NCI-H1436 treated with DMSO at 0.1 percent for 48 hours (cell line): ENCODE data around the gene PTPRF.

Source experiments
- DNase-seq: peaks from one replicate; lab custom pipeline; 2025; lab: John Stamatoyannopoulos, UW

PTPRF gene

GRCh38 chr1:43608827-43609226 lies 78.1 kb downstream of the PTPRF start:
- DNase-seq = no peak

- DNase-seq = no peak
These were observed 79.7 kb downstream of the PTPRF start for GRCh38 chr1:43610339-43610738.

- no peak for DNase-seq
These were observed 81.3 kb downstream of the PTPRF start for GRCh38 chr1:43611950-43612349.

DNA sequence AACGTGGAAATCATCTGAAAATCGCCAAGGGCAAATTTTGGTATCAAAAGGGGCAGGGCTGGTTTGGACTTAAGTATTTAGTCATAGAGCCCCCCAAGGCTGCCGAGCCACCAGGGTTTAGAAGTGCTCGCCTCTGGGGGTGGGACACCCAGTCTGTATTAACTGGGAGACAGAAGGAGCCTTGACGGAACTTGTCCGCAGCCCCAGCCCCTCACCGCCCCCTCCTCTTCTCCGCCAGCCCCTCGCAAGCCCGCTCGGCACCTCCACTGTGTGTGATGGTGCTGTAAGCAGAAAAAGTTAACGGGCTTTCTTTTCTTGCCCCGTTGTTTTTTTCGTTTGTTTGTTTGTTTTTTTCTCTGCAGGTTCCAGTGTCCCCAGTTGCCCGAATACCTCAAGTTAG lies 81.7 kb downstream of the PTPRF start:
- no peak for DNase-seq

- DNase-seq = no peak
These were observed 82.6 kb downstream of the PTPRF start for GRCh38 chr1:43613075-43613942.

DNA sequence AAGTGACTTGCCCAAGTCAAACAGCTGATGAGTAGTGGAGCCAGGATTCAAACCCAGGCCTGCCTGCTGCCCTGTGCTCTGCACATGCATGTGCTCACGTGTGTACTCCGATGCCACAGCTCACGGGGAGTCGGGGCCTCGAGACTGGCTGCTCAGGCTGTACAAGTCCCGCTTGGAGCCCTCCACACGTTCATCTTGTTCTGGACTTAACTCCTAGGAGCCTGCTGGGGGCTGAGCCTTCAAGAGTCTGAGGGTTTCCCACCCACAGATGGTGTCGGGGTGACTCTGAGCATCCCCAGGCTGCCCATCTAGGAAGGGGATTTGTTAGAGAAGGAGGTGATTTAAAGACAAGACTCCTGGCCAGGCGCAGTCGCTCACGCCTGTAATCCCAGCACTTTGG lies 83.5 kb downstream of the PTPRF start:
- DNase-seq = no peak

- DNase-seq = no peak
These were observed 84.2 kb downstream of the PTPRF start for GRCh38 chr1:43614891-43615290.

DNA sequence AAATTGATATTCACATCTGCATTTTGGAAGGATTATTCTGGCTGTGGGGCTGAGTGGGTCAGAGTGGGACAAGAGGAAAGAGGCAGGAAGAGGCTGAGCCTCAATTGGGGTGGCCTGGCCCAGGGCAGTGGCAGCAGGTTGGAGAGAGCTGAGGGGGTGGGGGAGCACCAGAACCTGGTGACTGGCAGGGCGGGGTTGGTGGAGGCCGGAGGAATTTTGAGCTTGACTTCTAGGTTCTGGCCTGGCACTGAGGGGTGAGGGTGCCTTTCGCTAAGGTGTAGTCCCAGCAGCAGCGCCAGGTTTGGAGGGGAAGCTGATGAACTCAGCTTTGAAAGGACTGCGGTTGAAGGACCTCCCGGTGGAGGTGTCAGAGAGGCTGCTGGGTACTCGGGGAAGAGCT lies 85.7 kb downstream of the PTPRF start:
- DNase-seq = no peak

DNA sequence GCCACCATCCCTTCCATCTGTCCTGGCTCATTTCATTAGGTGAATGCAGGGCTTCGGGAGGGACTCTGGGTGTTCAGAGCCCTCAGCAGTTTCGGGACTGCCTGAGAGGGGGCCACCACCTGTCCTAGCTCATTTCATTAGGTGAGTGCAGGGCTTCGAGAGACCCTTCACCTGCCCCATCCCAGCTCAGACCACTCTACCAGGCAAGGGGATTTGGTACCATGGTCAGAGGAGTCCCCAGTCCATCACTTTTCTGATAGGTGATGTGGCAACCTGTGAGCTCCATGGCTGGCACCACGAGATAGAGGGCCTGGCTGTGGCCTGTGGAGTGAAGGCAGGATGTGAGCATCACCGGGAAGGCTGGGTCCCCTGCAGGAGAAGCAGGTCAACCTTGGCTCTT lies 86.3 kb downstream of the PTPRF start:
- no peak for DNase-seq

GRCh38 chr1:43617668-43618067 lies 87.0 kb downstream of the PTPRF start:
- DNase-seq = no peak

- no peak for DNase-seq
These were observed 88.0 kb downstream of the PTPRF start for GRCh38 chr1:43618521-43619313.

DNA sequence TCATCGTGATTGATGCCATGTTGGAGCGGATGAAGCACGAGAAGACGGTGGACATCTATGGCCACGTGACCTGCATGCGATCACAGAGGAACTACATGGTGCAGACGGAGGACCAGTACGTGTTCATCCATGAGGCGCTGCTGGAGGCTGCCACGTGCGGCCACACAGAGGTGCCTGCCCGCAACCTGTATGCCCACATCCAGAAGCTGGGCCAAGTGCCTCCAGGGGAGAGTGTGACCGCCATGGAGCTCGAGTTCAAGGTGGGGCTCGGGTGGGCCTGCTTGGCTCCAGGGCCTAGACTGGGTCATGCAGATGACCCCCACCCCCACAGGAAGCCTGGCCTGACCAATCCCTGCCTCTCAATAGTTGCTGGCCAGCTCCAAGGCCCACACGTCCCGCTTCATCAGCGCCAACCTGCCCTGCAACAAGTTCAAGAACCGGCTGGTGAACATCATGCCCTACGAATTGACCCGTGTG lies 88.7 kb downstream of the PTPRF start:
- no peak for DNase-seq

- DNase-seq = no peak
These were observed 89.6 kb downstream of the PTPRF start for GRCh38 chr1:43619996-43620920.

- no peak for DNase-seq
These were observed 90.3 kb downstream of the PTPRF start for GRCh38 chr1:43620956-43621355.

- DNase-seq = no peak
These were observed 90.7 kb downstream of the PTPRF start for GRCh38 chr1:43621386-43621785.

DNA sequence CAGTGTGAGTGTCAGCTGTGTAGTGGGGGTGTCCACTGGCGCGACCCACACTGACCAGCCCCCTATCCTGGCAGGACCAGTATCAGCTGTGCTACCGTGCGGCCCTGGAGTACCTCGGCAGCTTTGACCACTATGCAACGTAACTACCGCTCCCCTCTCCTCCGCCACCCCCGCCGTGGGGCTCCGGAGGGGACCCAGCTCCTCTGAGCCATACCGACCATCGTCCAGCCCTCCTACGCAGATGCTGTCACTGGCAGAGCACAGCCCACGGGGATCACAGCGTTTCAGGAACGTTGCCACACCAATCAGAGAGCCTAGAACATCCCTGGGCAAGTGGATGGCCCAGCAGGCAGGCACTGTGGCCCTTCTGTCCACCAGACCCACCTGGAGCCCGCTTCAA lies 91.2 kb downstream of the PTPRF start:
- DNase-seq = no peak

DNA sequence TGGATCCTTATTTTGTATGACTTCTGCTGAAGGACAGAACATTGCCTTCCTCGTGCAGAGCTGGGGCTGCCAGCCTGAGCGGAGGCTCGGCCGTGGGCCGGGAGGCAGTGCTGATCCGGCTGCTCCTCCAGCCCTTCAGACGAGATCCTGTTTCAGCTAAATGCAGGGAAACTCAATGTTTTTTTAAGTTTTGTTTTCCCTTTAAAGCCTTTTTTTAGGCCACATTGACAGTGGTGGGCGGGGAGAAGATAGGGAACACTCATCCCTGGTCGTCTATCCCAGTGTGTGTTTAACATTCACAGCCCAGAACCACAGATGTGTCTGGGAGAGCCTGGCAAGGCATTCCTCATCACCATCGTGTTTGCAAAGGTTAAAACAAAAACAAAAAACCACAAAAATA lies 91.8 kb downstream of the PTPRF start:
- DNase-seq = no peak

DNA sequence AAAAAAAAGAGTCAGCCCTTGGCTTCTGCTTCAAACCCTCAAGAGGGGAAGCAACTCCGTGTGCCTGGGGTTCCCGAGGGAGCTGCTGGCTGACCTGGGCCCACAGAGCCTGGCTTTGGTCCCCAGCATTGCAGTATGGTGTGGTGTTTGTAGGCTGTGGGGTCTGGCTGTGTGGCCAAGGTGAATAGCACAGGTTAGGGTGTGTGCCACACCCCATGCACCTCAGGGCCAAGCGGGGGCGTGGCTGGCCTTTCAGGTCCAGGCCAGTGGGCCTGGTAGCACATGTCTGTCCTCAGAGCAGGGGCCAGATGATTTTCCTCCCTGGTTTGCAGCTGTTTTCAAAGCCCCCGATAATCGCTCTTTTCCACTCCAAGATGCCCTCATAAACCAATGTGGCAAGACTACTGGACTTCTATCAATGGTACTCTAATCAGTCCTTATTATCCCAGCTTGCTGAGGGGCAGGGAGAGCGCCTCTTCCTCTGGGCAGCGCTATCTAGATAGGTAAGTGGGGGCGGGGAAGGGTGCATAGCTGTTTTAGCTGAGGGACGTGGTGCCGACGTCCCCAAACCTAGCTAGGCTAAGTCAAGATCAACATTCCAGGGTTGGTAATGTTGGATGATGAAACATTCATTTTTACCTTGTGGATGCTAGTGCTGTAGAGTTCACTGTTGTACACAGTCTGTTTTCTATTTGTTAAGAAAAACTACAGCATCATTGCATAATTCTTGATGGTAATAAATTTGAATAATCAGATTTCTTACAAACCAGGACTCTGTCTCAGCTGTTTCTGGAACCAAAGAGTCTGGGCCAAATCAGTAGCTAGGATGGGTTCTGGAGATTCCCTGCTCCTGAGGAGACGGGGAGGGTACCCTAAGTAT lies 92.5 kb downstream of the PTPRF start:
- DNase-seq = no peak

- DNase-seq = no peak
These were observed 94.5 kb downstream of the PTPRF start for GRCh38 chr1:43625063-43625780.

DNA sequence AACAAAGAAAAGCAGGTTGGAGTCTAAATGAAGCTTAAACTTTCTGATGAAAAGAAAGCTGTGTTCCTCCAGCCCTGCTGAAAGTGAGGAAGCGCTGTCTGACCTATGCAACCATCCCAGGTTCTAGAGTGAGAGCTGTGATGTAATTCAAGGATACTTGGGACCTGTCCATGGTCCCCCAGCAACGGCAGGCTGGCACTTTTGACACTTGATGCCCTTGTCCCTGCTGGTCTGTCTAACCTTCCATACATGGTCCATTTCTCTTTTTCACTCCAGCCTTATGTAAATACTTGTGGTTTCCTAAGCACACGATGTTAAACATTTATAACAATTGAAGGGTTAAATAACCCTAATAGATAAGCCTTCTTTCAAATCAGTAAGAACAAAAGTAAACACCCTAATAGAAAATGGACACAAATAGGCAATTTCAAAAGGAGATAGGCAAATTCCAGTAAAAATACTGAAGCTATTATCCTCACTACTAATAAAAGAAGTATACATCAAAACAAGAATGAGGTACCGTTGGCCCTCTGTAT lies 101.5 kb downstream of the PTPRF start:
- DNase-seq = no peak
